ENCODE measurements around the gene CDH13. TPM values are rescaled to one million over a fixed set of nuclear protein-coding genes. Genes with fewer than 3 reads are reported as not detected.

CDH13 gene
- total RNA-seq, 1 donor from 2014 or later, result 81.1 TPM

GRCh38 chr16:82900559-82900958 is 273.8 kb downstream of the CDH13 start:
- no peak for TF ChIP-seq CTCF (IDR thresholded peaks at IDR 0.05; ENCODE audit: partially characterized antibody, unreplicated experiment)
- Mint-ChIP-seq H3K4me1 (ENCODE audit: low read depth, unreplicated experiment) (peaks cover 11% of the 10 kb centered on the region), H3K4me3 (ENCODE audit: unreplicated experiment) (no peak overlapping the region), H3K36me3 (ENCODE audit: unreplicated experiment) (no peaks in the 10 kb centered on the region), H3K9me3 (ENCODE audit: unreplicated experiment) (peaks cover 5% of the 10 kb centered on the region), H3K27me3 (ENCODE audit: unreplicated experiment) (peaks cover 3% of the 10 kb centered on the region), H3K27ac (ENCODE audit: unreplicated experiment) (no peak overlapping the region)
- no peak for DNase-seq

GRCh38 chr16:82911925-82912324 is 285.2 kb downstream of the CDH13 start:
- no peak for DNase-seq
- Mint-ChIP-seq H3K27ac (ENCODE audit: unreplicated experiment) (no peak overlapping the region), H3K4me1 (ENCODE audit: low read depth, unreplicated experiment) (peaks cover 4% of the 10 kb centered on the region), H3K9me3 (ENCODE audit: unreplicated experiment) (peaks cover 11% of the 10 kb centered on the region), H3K36me3 (ENCODE audit: unreplicated experiment) (peaks cover 5% of the 10 kb centered on the region), H3K27me3 (ENCODE audit: unreplicated experiment) (peaks cover 3% of the 10 kb centered on the region), H3K4me3 (ENCODE audit: unreplicated experiment) (peak overlapping the region; percentile 16)
- no peak for TF ChIP-seq CTCF (IDR thresholded peaks at IDR 0.05; ENCODE audit: partially characterized antibody, unreplicated experiment)

GRCh38 chr16:82915139-82915824 is 288.5 kb downstream of the CDH13 start:
- H3K4me3 Mint-ChIP-seq (ENCODE audit: unreplicated experiment), result no peak overlapping the region
- H3K27ac Mint-ChIP-seq (ENCODE audit: unreplicated experiment), result no peak overlapping the region
- peaks cover 9% of the 10 kb centered on the region for H3K9me3 Mint-ChIP-seq (ENCODE audit: unreplicated experiment)
- peaks cover 4% of the 10 kb centered on the region for H3K4me1 Mint-ChIP-seq (ENCODE audit: low read depth, unreplicated experiment)
- peaks cover 5% of the 10 kb centered on the region for H3K36me3 Mint-ChIP-seq (ENCODE audit: unreplicated experiment)
- no peak for TF ChIP-seq CTCF (IDR thresholded peaks at IDR 0.05; ENCODE audit: partially characterized antibody, unreplicated experiment)
- peaks cover 3% of the 10 kb centered on the region for H3K27me3 Mint-ChIP-seq (ENCODE audit: unreplicated experiment)
- no peak for DNase-seq

- DNase-seq, result no peak
- H3K4me3 Mint-ChIP-seq (ENCODE audit: unreplicated experiment), result no peak overlapping the region
- no peaks in the 10 kb centered on the region for H3K36me3 Mint-ChIP-seq (ENCODE audit: unreplicated experiment)
- H3K27ac Mint-ChIP-seq (ENCODE audit: unreplicated experiment), result no peak overlapping the region
- TF ChIP-seq CTCF (IDR thresholded peaks at IDR 0.05; ENCODE audit: partially characterized antibody, unreplicated experiment), result no peak
- H3K27me3 Mint-ChIP-seq (ENCODE audit: unreplicated experiment), result peaks cover 1% of the 10 kb centered on the region
- H3K4me1 Mint-ChIP-seq (ENCODE audit: low read depth, unreplicated experiment), result no peaks in the 10 kb centered on the region
- peaks cover 7% of the 10 kb centered on the region for H3K9me3 Mint-ChIP-seq (ENCODE audit: unreplicated experiment)
Observed at GRCh38 chr16:82917886-82918595, 291.3 kb downstream of the CDH13 start.
